Erythroblast (primary cell): Measurements from ENCODE around the gene ANO6.

Experiments used
- GATA1 ChIP-seq: IDR thresholded peaks from 2 replicates; pipeline ENCODE4 v1.6.1; 2011; ENCODE audit warnings: low read depth, mild to moderate bottlenecking, control low read depth, low read length, moderate library complexity
- POLR2A ChIP-seq: IDR thresholded peaks from 2 replicates; pipeline ENCODE4 v1.6.1; 2011; ENCODE audit warnings: mild to moderate bottlenecking, low read length

GRCh38 chr12:45475594-45475993 lies 259.7 kb downstream of the ANO6 start:
- TF ChIP-seq POLR2A (no peak), GATA1 (no peak)
